ENCODE measurements around the gene GXYLT2.

The GXYLT2 gene

GRCh38 chr3:72974956-72975355 lies 87.1 kb downstream of the GXYLT2 start:
- TF ChIP-seq CTCF (IDR thresholded peaks at IDR 0.05; ENCODE audit: low read depth, low read length), result no peak
- H3K4me3 ChIP-seq (ENCODE audit: low read depth, low read length), result no peak overlapping the region

GRCh38 chr3:72976281-72976741 lies 88.5 kb downstream of the GXYLT2 start:
- TF ChIP-seq CTCF (IDR thresholded peaks at IDR 0.05; ENCODE audit: low read depth, low read length), result no peak
- no peak overlapping the region for H3K4me3 ChIP-seq (ENCODE audit: low read depth, low read length)

- no peak overlapping the region for H3K4me3 ChIP-seq (ENCODE audit: low read depth, low read length)
- TF ChIP-seq CTCF (IDR thresholded peaks at IDR 0.05; ENCODE audit: low read depth, low read length), result no peak
Observed at GRCh38 chr3:72977060-72977808, 89.4 kb downstream of the GXYLT2 start.

- no peak overlapping the region for H3K4me3 ChIP-seq (ENCODE audit: low read depth, low read length)
- no peak for TF ChIP-seq CTCF (IDR thresholded peaks at IDR 0.05; ENCODE audit: low read depth, low read length)
Observed at GRCh38 chr3:72982609-72983366, 94.9 kb downstream of the GXYLT2 start.

- TF ChIP-seq CTCF (IDR thresholded peaks at IDR 0.05; ENCODE audit: low read depth, low read length), result no peak
- no peak overlapping the region for H3K4me3 ChIP-seq (ENCODE audit: low read depth, low read length)
Observed at GRCh38 chr3:72985576-72985975, 97.7 kb downstream of the GXYLT2 start.

GRCh38 chr3:72990701-72991395 lies 103.0 kb downstream of the GXYLT2 start:
- no peak for TF ChIP-seq CTCF (IDR thresholded peaks at IDR 0.05; ENCODE audit: low read depth, low read length)

More at GRCh38 chr3:72990701-72991395, 103.0 kb downstream of the GXYLT2 start:
- no peak overlapping the region for H3K4me3 ChIP-seq (ENCODE audit: low read depth, low read length)

Measured in WI38 (cell line).